Keratinocyte (primary cell): Measurements from ENCODE around the gene VPS18.

Experiments
- CTCF ChIP-seq, 3 experiments: IDR thresholded peaks in 1 of 3; conservative IDR thresholded peaks in 1 of 3; optimal IDR thresholded peaks in 1 of 3; 2 replicates in 2 of 3; 3 replicates in 1 of 3; pipeline versions ENCODE3 to v1.5.1; 2011; ENCODE audit warnings: low read length in 3 of 3, mild to moderate bottlenecking in 3 of 3, moderate library complexity in 2 of 3, control low read depth in 1 of 3, inconsistent platforms in 1 of 3; ENCODE audit not compliant: insufficient read depth in 2 of 3; ENCODE audit errors: extremely low read depth in 1 of 3
- EZH2 ChIP-seq: IDR thresholded peaks from one replicate; pipeline ENCODE4 v1.6.1; 2012; ENCODE audit warnings: inconsistent platforms, mild to moderate bottlenecking, low read length, moderate library complexity

GRCh38 chr15:40850576-40851112 lies 43.6 kb upstream of the VPS18 start:
- TF ChIP-seq EZH2 (no peak), CTCF (optimal IDR thresholded peaks at IDR 0.05 in 1 of 3, IDR thresholded peaks at IDR 0.05 in 1 of 3, conservative IDR thresholded peaks at IDR 0.05 in 1 of 3; ENCODE audit: extremely low read depth in 1 of 3, insufficient read depth in 2 of 3, low read length in 3 of 3) (no peak)
